B cell (primary cell): ENCODE results near the gene DOCK8.

Source experiments
- CTCF ChIP-seq: fragments of 200-600 bp; IDR thresholded peaks from one replicate; pipeline ENCODE4 v1.8.0; 2022; ENCODE audit warnings: antibody characterized with exemption, mild to moderate bottlenecking
- EZH2 ChIP-seq: IDR thresholded peaks from 2 replicates; pipeline ENCODE4 v1.6.1; 2012; ENCODE audit warnings: borderline replicate concordance, low read depth, mild to moderate bottlenecking, moderate library complexity, low read length; ENCODE audit not compliant: insufficient read depth, poor library complexity, severe bottlenecking

DNA sequence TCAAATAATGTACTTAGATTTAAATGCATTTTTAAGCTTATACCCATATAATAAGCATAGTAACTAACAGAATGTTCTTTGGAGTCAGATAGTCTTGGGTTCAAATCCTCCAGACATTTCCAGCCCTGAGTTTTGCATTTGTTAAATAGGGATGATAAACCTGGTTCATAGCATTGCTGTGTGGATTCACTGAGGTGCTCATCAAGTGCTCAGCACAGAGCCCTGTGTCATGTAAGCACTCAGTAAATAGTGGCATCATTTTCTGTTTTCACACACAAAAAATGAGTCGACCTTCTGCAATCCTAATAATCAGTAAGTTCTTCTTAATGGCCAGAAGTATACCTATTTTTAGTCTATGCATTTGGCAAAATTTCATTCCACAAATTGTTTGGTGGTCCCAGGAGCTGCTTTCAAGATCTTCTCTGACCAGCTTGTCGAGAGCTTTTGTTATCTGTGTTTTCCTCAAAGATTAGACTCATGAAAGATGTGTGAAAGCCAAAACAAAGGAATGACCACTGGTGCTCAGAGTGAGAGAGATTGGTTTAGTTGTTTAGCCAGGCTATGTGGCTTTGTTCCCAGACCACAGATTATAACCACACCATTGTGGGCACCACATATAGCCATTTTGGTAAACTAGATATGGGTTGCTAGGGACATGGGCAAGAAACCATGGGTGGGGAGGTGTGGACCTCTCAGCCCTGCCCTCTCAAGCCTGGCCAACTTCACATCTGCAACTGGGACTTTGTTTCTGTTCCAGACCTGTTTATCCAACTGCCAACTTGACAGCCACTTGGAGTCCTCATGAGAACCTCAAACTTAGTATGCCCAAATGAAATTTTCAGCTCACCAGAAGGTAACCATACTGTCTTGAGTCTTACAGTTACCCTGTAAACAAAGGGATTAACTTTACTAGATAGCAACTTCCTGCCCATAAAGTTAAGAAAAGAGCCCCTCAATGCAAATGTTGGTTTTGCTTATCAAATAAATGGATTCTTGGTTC lies 45.0 kb downstream of the DOCK8 start:
- TF ChIP-seq CTCF (no peak), EZH2 (no peak)
